HG02798 (cell line): Measurements from ENCODE around the gene ZNF431.
"Not testable (repeated sequence)": the region's sequence is repeated elsewhere in the genome, so short reads cannot be mapped to it uniquely, and the experiment has no call there.

ENCODE experiments used
- ATAC-seq: cut with Tn5 transposase; IDR thresholded peaks from one replicate; pipeline ENCODE4 v1.9.1; 2021; ENCODE audit warnings: mild to moderate bottlenecking; ENCODE audit not compliant: unreplicated experiment, poor library complexity

Gene ZNF431

DNA sequence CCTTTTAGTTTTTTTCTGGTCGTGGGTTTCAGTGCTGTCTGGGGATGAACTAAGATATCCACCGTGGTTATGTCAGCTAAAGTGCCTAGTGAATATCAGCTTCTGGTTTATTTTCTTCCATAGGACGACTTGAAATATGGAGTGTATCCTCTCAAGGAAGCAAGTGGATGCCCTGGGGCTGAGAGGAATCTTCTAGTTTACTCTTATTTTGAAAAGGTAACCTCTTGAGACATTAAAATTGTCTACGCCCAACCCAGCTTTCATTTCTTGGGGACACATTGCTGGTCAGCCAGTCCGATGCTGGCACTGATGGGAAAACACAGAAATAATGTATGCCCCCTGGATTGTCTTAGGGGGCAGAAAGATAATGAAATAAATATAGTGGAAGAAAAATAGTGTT is 1.6 kb downstream of the ZNF431 start:
- no peak for ATAC-seq

DNA sequence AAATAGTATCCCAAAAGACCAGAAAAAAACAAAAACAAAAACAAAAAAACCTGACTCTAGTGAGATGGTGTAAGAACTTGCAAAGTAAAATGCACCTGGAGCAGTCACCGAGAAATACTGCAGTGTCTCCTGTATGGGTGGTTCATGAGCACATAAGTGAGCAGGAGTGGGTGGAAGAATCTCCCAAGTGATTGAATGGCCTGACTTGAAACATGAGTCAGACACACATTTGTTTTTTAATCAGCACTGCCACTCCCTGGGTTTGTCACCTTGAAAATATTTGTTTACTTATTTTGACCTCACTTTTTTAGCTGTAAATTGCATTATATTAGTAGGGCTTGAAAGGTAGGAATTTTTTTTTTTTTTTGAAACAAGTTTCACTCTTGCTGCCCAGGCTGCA is 2.0 kb downstream of the ZNF431 start:
- no peak for ATAC-seq

- no peak for ATAC-seq
Observed at GRCh38 chr19:21147540-21147939, 5.7 kb downstream of the ZNF431 start.

- no peak for ATAC-seq
Observed at GRCh38 chr19:21148681-21149080, 6.8 kb downstream of the ZNF431 start.

DNA sequence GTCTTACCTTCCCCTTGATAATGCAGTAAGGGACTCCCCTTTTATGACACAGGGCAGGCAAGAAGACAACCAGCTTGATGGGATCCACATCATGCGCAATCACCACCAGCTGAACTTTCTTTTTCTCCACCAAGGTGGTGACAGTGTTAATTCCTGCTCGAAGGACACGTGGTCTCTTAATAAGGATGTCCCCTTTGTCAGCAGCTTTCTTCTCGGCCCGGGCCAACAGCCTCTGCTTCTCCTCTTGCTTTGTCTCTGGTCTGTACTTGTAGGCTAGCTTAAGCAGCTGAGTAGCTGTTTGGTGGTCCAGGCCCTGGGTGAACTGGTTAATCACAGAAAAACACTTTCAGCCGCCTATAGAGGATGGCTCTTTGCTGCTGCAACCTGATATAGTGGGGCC is 8.0 kb downstream of the ZNF431 start:
- ATAC-seq: no peak

DNA sequence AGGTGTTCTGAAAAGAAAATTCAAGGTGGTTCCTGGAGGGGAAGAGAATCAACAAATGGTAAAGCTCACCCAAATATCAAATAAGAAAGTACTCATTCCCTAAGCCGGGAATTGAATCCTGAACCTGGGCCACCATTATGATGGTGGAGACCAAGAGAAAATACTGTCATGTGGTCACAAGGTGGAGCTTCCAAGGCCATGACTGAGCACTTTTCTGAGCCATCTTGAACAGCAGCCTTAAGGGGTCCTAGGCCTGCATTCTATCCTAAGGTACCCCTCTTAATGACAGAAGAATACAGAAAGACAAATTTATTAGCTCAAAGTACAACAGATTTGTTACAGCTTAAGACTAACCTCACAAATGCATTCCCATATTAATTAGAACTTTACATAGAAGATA is 9.6 kb downstream of the ZNF431 start:
- no peak for ATAC-seq

- ATAC-seq: no peak
Observed at GRCh38 chr19:21158523-21159135, 16.8 kb downstream of the ZNF431 start.

DNA sequence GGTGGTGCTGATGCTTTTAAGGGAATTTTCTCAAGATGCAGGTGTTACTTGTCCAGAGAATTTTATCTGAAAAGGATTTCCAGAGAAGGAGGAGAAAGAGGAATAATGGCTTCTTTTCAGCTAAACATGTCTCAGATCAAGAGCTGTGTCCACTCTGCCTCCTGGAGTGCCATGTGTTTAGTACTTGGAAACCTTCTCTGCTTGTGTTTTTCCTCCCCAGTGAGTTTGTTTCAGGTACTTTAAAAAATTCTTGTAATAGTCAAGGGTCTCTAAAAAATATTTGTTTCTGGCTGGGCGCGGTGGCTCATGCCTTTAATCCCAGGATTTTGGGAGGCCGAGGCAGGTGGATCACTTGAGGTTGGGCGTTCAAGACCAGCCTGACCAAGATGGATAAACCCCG is 22.7 kb downstream of the ZNF431 start:
- no peak for ATAC-seq

- ATAC-seq: no peak
Observed at GRCh38 chr19:21166436-21166835, 24.6 kb downstream of the ZNF431 start.

DNA sequence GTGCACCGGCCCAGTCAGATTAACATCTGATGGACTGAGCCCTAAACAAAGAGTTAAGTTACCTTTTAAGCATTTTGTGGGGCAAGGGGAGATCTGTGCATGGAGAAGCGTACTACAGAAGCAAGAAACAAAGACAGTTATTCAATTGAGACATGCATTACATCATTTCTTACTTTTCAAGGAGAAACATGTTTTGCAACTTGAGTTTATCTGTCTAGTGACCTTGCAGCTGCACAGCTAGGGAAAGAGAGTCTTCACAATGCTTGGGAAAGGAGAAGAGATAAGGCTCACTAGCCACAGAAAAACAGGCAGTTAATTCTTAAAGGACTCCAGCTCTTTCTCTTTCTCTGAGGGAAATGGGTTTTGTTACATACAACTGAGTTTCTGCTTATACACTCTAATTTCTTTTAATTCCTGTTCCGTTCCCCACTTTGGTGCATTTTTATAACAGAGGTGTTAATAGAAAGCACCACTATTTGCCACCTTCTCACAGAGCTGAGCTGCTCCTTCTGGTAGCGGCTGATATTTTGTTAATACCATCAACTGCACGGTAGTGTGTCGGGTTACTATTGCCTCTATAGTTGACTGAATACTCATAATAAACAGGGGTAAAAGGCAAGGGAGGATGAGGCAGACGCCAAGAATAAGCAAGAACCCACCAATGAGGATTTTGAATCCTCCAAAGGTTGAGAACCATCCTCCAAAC is 55.9 kb downstream of the ZNF431 start:
- ATAC-seq: no peak

DNA sequence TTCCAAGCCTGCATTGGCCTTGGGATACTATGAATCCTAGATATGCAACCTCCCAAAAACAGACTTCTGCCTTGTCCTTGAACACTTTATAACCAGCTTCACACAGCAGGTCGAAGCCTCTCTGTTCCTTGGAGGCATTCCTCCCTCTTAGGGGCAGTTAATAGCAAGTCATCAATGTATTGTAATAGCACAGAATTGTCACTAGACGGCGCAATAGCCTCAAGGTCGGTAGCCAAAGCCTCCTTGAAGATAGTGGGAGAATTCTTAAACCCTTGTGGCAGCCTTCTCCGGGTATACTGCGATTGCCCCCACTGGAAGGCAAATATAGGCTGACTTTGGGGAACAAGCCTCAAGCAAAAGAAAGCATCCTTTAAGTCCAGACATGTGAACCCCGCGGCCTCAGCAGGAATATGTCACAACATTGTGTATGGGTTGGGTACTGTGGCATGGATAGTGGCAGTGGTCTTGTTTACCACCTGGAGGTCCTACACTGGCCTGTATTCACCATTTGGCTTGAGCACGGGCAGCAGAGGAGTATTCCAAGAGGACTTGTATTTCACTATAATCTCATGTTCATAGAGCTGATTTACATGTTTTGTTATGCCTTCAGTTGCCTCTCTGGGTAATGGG is 61.1 kb downstream of the ZNF431 start:
- no peak for ATAC-seq

DNA sequence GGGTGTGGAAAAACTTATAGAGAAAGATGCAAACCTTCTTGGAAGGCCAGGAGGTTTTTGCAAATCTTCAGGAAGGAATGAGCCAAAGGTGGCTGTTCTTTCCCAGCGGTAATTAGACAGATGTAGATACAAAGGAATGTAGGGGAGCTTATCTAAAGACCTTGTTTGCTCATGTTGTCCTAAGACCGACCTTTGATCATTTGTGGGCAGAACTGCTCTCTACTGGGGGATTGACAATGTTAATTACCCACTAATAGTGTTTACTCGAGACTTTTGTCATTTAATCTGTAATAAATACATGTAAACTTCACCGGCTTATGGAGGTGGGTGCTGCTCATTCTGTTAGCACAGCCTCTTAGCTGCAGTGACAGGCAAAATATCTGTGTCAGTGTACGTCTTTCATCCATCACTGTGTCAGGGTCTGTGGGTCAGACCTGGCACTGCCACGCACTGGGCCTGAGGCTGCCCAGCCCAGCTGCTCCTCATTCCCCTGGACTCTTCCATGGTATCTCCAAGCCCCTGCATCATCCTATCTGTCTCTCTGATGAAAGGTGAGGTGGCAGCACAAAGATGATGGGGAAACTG is 68.3 kb downstream of the ZNF431 start:
- no peak for ATAC-seq

DNA sequence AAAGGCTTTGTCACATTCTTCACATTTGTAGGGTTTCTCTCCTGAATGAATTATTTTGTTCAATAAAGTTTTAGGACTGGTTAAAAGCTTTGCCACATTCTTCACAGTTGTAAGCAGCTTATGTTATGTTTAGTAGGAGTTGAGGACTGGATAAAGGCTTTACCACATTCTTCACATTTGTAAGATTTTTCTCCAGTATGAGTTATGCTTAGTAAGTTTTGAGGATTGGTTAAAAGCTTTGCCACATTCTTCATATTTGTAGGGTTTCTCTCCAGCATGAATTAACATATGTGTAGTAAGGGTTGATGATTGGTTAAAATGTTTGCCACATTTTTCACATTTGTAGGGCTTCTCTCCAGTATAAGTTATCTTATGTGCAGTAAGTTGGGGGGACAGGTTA is 79.9 kb downstream of the ZNF431 start:
- ATAC-seq: no peak

DNA sequence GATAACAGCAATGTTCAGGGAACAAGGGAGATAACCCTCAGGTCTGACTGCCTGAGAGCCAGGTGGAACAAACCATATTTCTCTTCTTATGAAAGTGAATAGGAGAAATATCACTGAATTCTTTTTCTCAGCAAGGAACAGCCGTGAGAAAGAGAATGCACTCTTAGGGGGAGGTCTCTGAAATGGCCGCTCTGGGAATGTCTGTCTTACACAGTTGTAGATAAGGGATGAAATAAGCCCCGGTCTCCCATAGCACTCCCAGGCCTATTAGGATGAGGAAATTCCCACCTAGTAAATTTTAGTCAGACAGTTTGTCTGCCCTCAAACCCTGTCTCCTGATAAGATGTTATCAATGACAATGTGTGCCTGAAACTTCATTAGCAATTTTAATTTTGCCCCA is 88.1 kb downstream of the ZNF431 start:
- not testable (repeated sequence) for ATAC-seq

DNA sequence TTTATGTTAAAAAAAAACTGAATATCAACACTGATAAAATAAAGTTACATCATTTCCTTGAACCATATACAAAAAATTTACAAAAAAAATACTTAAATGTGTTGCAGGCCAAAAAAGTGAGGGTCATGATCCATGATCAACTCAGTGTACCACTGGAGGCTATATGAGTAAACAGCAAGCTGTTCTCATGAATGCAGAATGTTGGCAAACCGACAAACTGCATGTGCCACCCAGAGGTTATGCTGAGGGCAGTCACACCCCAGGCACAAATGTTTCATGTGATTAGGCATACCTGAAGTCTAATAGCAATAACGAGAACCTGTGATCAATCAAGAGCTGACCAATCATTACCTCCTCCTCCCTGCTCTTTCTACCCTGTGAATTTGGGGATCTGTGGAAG is 91.9 kb downstream of the ZNF431 start:
- ATAC-seq: no peak

GRCh38 chr19:21236751-21237150 is 94.9 kb downstream of the ZNF431 start:
- ATAC-seq: not testable (repeated sequence)

DNA sequence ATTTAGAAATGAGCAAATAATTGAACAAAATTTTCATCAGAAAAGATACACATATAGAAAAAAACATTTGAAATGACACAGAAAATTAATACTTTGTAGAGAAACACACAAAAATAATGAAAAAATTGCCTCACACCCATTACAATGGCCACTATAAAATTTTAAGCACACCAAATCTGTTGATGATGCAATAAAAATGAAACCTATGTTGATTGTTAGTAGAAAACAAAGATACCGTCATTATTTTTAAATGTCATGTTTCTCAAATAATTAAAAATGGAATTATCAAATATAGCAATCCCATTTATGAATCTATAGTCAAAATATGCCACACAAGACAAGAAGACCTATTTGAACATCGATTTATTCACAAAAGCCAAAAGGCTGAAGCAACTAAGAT is 96.8 kb downstream of the ZNF431 start:
- no peak for ATAC-seq
